ENCODE measurements around the gene RNU1-1. TPM values are rescaled to one million over a fixed set of nuclear protein-coding genes. Genes with fewer than 3 reads are reported as not detected.
"Not testable (repeated sequence)": the region's sequence is repeated elsewhere in the genome, so short reads cannot be mapped to it uniquely, and the experiment has no call there.

The RNU1-1 gene
- total and polyA plus RNA-seq, 7 experiments from 2014 or later, result 2,341 to 4,458 (median 3,337) TPM; not detected in 2

GRCh38 chr1:16483146-16483545 is 30.9 kb downstream of the RNU1-1 start:
- H3K4me1 ChIP-seq (ENCODE audit: control insufficient read depth in 2 of 2, insufficient read depth in 2 of 2, low read length in 2 of 2); POLR2A ChIA-PET; ATAC-seq; H3K4me3 ChIP-seq (ENCODE audit: low read length); DNase-seq; H3K9me3 ChIP-seq (ENCODE audit: control insufficient read depth in 2 of 3, low read length in 3 of 3); H3K27me3 ChIP-seq (ENCODE audit: control insufficient read depth in 2 of 2, insufficient read depth in 2 of 2, low read length in 2 of 2); H3K27ac Mint-ChIP-seq; H3K4me1 Mint-ChIP-seq; CTCF ChIA-PET; H3K9me3 Mint-ChIP-seq; H3K27ac ChIP-seq (ENCODE audit: low read depth, low read length); H3K27me3 Mint-ChIP-seq; intact Hi-C loops (cut with micrococcal nuclease); H3K4me3 Mint-ChIP-seq: not testable (repeated sequence)
- peaks cover 0 to 53% (median 6%) of the 10 kb centered on the region in 3 experiments for H3K36me3 ChIP-seq (ENCODE audit: control insufficient read depth in 2 of 3, insufficient read depth in 3 of 3, low read length in 3 of 3)
- H3K36me3 Mint-ChIP-seq, result peaks cover 0 to 14% (median 10%) of the 10 kb centered on the region in 5 donors

DNA sequence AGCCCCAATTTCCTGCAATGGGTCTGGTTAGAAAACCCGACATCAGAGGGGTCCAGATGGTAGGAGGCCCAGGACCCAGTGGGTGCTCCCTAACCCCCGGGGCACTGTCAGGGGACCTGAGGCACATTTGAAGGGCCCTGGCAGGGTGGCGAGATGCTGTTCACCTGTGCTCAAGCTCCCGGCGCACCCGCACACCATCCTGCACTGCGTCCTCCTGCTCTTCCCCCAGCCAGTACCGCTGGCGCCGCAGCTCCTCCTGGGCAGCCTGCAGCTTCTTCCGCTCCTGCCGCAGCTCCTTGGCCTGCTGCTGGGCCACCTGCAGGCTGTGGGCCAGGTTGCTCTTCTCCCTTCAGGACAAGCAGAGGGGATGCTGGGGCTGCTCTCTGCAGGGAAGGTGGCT is 36.0 kb downstream of the RNU1-1 start:
- Histone ChIP-seq H3K4me1 (ENCODE audit: control insufficient read depth in 2 of 2, insufficient read depth in 2 of 2, low read length in 2 of 2) (no peaks in the 10 kb centered on the region), H3K27me3 (ENCODE audit: control insufficient read depth in 2 of 2, insufficient read depth in 2 of 2, low read length in 2 of 2) (no peaks in the 10 kb centered on the region), H3K36me3 (ENCODE audit: control insufficient read depth in 2 of 3, insufficient read depth in 3 of 3, low read length in 3 of 3) (peaks cover 0 to 67% (median 0%) of the 10 kb centered on the region in 3 experiments), H3K9me3 (ENCODE audit: control insufficient read depth in 2 of 3, low read length in 3 of 3) (no peaks in the 10 kb centered on the region), H3K27ac (ENCODE audit: low read depth, low read length) (no peak overlapping the region), H3K4me3 (ENCODE audit: low read length) (no peak overlapping the region)
- DNase-seq, result no peak
- intact Hi-C loops (cut with micrococcal nuclease), result no loop called here
- no peak overlapping the region for H3K27ac Mint-ChIP-seq
- H3K4me1 Mint-ChIP-seq, result peaks cover 0 to 7% (median 6%) of the 10 kb centered on the region in 7 donors
- CTCF ChIA-PET, result no interaction called here
- H3K4me3 Mint-ChIP-seq, result no peak overlapping the region
- ATAC-seq, result no peak
- peaks cover 0 to 23% (median 13%) of the 10 kb centered on the region in 5 donors for H3K36me3 Mint-ChIP-seq
- H3K9me3 Mint-ChIP-seq, result no peaks in the 10 kb centered on the region
- H3K27me3 Mint-ChIP-seq, result no peaks in the 10 kb centered on the region
- POLR2A ChIA-PET, result interaction anchor here (0.5 kb wide), 1 partner anchor 635 kb away, joined by 3 read pairs; no protein-coding TSS in a partner anchor

GRCh38 chr1:16475771-16476770 is 38.0 kb downstream of the RNU1-1 start:
- H3K27me3 ChIP-seq (ENCODE audit: control insufficient read depth in 2 of 2, insufficient read depth in 2 of 2, low read length in 2 of 2); DNase-seq; H3K4me3 Mint-ChIP-seq; H3K9me3 ChIP-seq (ENCODE audit: control insufficient read depth in 2 of 3, low read length in 3 of 3); H3K4me1 ChIP-seq (ENCODE audit: control insufficient read depth in 2 of 2, insufficient read depth in 2 of 2, low read length in 2 of 2); ATAC-seq; H3K27ac ChIP-seq (ENCODE audit: low read depth, low read length); intact Hi-C loops (cut with micrococcal nuclease); H3K27me3 Mint-ChIP-seq; CTCF ChIA-PET; H3K4me3 ChIP-seq (ENCODE audit: low read length); H3K9me3 Mint-ChIP-seq: not testable (repeated sequence)
- POLR2A ChIA-PET, result interaction anchor here (0.8 to 1.4 kb wide), 2 partner anchors 10 to 13 kb away, joined by 3 to 5 read pairs; no protein-coding TSS in a partner anchor
- peak overlapping the region in 1 of 9 donors; percentile 26 for H3K27ac Mint-ChIP-seq
- H3K36me3 Mint-ChIP-seq, result peaks cover 0 to 25% (median 18%) of the 10 kb centered on the region in 5 donors
- H3K4me1 Mint-ChIP-seq, result peaks cover 0 to 20% (median 15%) of the 10 kb centered on the region in 7 donors
- peaks cover 0 to 50% (median 0%) of the 10 kb centered on the region in 3 experiments for H3K36me3 ChIP-seq (ENCODE audit: control insufficient read depth in 2 of 3, insufficient read depth in 3 of 3, low read length in 3 of 3)

DNA sequence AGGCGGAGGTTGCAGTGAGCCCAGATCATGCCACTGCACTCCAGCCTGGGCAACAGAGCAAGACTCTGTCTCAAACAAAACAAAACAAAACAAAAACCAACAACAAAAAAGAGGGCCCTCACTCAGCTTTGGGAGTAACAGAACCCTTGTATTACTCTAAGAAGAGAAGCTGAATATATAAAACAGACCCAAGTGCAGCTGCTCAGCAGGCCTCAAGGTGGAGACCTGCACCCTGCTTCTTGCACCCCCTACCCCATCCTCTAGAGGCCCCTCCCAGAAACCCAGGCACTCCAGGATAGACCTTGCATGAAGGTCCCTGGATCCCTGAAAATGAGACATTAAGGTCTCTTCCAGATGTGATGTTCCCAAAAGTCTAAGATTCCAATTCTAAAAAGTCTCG is 39.2 kb downstream of the RNU1-1 start:
- peaks cover 0 to 21% (median 13%) of the 10 kb centered on the region in 7 donors for H3K4me1 Mint-ChIP-seq
- POLR2A ChIA-PET, result interaction anchor here (1.4 kb wide), 1 partner anchor 12 kb away, joined by 5 read pairs; no protein-coding TSS in a partner anchor
- H3K9me3 Mint-ChIP-seq, result not testable (repeated sequence)

DNA sequence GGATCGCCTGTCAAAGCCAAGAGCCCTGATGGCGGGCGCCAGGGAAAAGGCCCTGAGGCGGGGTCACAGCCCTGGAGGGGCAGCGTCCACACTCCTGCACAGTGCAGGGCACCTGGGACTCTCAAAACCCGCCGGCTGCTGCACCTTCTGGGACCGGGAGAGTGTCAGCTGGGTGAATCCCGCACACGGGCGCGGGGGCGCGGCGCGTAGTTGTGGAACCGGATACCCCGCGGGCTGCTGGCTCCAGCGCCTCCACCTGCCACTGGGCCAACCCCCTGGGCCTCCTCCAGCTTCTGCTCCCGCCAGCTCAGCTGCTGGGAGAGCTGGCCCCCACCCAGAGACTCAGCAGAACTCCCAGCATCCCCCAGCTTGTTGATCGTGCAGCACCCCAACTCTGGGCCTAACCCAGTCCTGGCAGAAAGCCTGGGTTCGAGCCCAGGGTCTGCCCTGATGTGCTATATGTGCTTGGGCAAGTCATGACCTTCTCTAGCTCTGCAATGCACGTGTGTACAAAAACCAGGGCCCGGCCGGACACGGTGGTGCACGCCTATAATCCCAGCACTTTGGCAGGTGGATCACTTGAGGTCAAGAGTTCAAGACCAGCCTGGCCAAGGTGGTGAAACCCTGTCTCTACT is 39.8 kb downstream of the RNU1-1 start:
- no peaks in the 10 kb centered on the region for H3K9me3 ChIP-seq (ENCODE audit: control insufficient read depth in 2 of 3, low read length in 3 of 3)
- Mint-ChIP-seq H3K9me3 (no peaks in the 10 kb centered on the region), H3K27ac (no peak overlapping the region), H3K36me3 (peaks cover 0 to 28% (median 13%) of the 10 kb centered on the region in 5 donors), H3K4me3 (no peak overlapping the region), H3K4me1 (peaks cover 0 to 27% (median 15%) of the 10 kb centered on the region in 7 donors), H3K27me3 (no peaks in the 10 kb centered on the region)
- H3K4me1 ChIP-seq (ENCODE audit: control insufficient read depth in 2 of 2, insufficient read depth in 2 of 2, low read length in 2 of 2), result no peaks in the 10 kb centered on the region
- H3K4me3 ChIP-seq (ENCODE audit: low read length), result no peak overlapping the region
- no peak for DNase-seq
- H3K27me3 ChIP-seq (ENCODE audit: control insufficient read depth in 2 of 2, insufficient read depth in 2 of 2, low read length in 2 of 2), result no peaks in the 10 kb centered on the region
- intact Hi-C loops (cut with micrococcal nuclease), result no loop called here
- no peak for ATAC-seq
- H3K36me3 ChIP-seq (ENCODE audit: control insufficient read depth in 2 of 3, insufficient read depth in 3 of 3, low read length in 3 of 3), result peaks cover 0 to 41% (median 0%) of the 10 kb centered on the region in 3 experiments
- CTCF ChIA-PET, result no interaction called here
- POLR2A ChIA-PET, result interaction anchor here (0.6 kb wide), 1 partner anchor 104 kb away, joined by 3 read pairs; no protein-coding TSS in a partner anchor
- H3K27ac ChIP-seq (ENCODE audit: low read depth, low read length), result no peak overlapping the region

More for the DNA sequence above, 39.2 kb downstream of the RNU1-1 start:
- H3K27ac ChIP-seq (ENCODE audit: low read depth, low read length); H3K27ac Mint-ChIP-seq; H3K9me3 ChIP-seq (ENCODE audit: control insufficient read depth in 2 of 3, low read length in 3 of 3); intact Hi-C loops (cut with micrococcal nuclease); H3K27me3 ChIP-seq (ENCODE audit: control insufficient read depth in 2 of 2, insufficient read depth in 2 of 2, low read length in 2 of 2); DNase-seq; H3K27me3 Mint-ChIP-seq; H3K4me3 Mint-ChIP-seq; H3K4me1 ChIP-seq (ENCODE audit: control insufficient read depth in 2 of 2, insufficient read depth in 2 of 2, low read length in 2 of 2); H3K4me3 ChIP-seq (ENCODE audit: low read length); CTCF ChIA-PET: not testable (repeated sequence)
- peaks cover 0 to 25% (median 13%) of the 10 kb centered on the region in 5 donors for H3K36me3 Mint-ChIP-seq
- peak; percentile 36 for ATAC-seq
- H3K36me3 ChIP-seq (ENCODE audit: control insufficient read depth in 2 of 3, insufficient read depth in 3 of 3, low read length in 3 of 3), result peaks cover 0 to 41% (median 0%) of the 10 kb centered on the region in 3 experiments

DNA sequence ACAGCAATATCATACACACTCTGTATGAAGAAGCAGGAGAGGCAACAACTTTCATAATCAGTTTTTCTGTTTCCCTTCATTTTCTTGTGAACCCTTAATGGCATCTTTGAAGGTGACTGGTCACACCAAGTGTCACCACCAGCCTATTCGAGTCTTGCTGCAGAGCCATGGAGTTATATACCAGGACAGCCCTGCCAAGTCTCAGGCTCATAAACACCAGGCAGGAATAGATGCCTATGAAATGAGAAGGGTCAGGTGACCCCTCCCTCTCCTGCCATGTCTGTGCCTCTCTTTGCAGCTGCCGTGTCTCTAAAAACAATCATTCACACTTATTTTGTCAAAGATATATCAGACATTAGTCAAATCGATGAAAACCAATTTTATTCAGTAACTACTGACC is 45.5 kb downstream of the RNU1-1 start:
- Mint-ChIP-seq H3K27me3 (no peaks in the 10 kb centered on the region), H3K36me3 (peaks cover 0 to 23% (median 15%) of the 10 kb centered on the region in 5 donors)
- CTCF ChIA-PET, result no interaction called here

More for the DNA sequence above, 45.5 kb downstream of the RNU1-1 start:
- POLR2A ChIA-PET, result interaction anchor here (1.0 kb wide), 1 partner anchor 9 kb away, joined by 3 read pairs; no protein-coding TSS in a partner anchor
- Mint-ChIP-seq H3K4me1 (peaks cover 3 to 44% (median 16%) of the 10 kb centered on the region in 7 donors), H3K9me3 (peaks cover 0 to 2% (median 0%) of the 10 kb centered on the region in 11 donors), H3K27ac (peak overlapping the region in 4 of 9 donors; percentile 4 to 70 (median 28)), H3K4me3 (no peak overlapping the region)
- intact Hi-C loops (cut with micrococcal nuclease), result no loop called here
- Histone ChIP-seq H3K4me3 (ENCODE audit: low read length) (no peak overlapping the region), H3K27ac (ENCODE audit: low read depth, low read length) (no peak overlapping the region), H3K4me1 (ENCODE audit: control insufficient read depth in 2 of 2, insufficient read depth in 2 of 2, low read length in 2 of 2) (no peaks in the 10 kb centered on the region), H3K27me3 (ENCODE audit: control insufficient read depth in 2 of 2, insufficient read depth in 2 of 2, low read length in 2 of 2) (no peaks in the 10 kb centered on the region), H3K36me3 (ENCODE audit: control insufficient read depth in 2 of 3, insufficient read depth in 3 of 3, low read length in 3 of 3) (peaks cover 0 to 14% (median 0%) of the 10 kb centered on the region in 3 experiments), H3K9me3 (ENCODE audit: control insufficient read depth in 2 of 3, low read length in 3 of 3) (no peaks in the 10 kb centered on the region)
- ATAC-seq (no peak), DNase-seq (no peak)
